ENCODE data around the gene MUS81.
"Not testable (repeated sequence)": the region's sequence is repeated elsewhere in the genome, so short reads cannot be mapped to it uniquely, and the experiment has no call there.

MUS81 gene

GRCh38 chr11:65888163-65888814 is 28.1 kb downstream of the MUS81 start, which contains the start of gene FIBP:
Gene FIBP, minus strand, starts transcription at chr11:65888471. Its CDS starts 53 bp downstream, at chr11:65888418.
- peak; percentile 97 for DNase-seq (ENCODE audit: extremely low spot score)
- ChIA-PET POLR2A (interaction anchor here (0.6 to 1.7 kb wide), 16 partner anchors 11 to 1661 kb away, joined by 3 to 12 read pairs (median 5); partner anchors contain the start of genes CFL1, KAT5 and MAP3K11), CTCF (interaction anchor here (0.6 to 19.3 kb wide), 45 partner anchors 4 to 394 kb away, joined by 3 to 535 read pairs (median 6); partner anchors contain the start of genes AP5B1, BANF1, C11orf68 and CCDC85B)
- peak; percentile 73 for TF ChIP-seq CTCF (IDR thresholded peaks at IDR 0.05; ENCODE audit: control extremely low read depth, extremely low read depth, low read depth, missing control alignments)

- CTCF ChIA-PET, result interaction anchor here (0.8 to 19.3 kb wide), 30 partner anchors 8 to 301 kb away, joined by 3 to 535 read pairs (median 4); partner anchors contain the start of genes AP5B1, C11orf68, CFL1 and CTSW
- TF ChIP-seq CTCF (IDR thresholded peaks at IDR 0.05; ENCODE audit: control extremely low read depth, extremely low read depth, low read depth, missing control alignments), result peak; percentile 13
- DNase-seq (ENCODE audit: extremely low spot score), result peak; percentile 95
- POLR2A ChIA-PET, result interaction anchor here (0.6 to 2.2 kb wide), 9 partner anchors 10 to 466 kb away, joined by 3 to 25 read pairs (median 4); partner anchors contain the start of genes CFL1, FOSL1, MUS81 and PCNX3
Measured at GRCh38 chr11:65890324-65891218, 30.3 kb downstream of the MUS81 start, which contains the start of gene CCDC85B. Gene CCDC85B, plus strand, starts transcription at chr11:65890673. Its CDS starts 111 bp downstream, at chr11:65890784.

GRCh38 chr11:65891219-65892136 is 31.2 kb downstream of the MUS81 start:
- ChIA-PET POLR2A (interaction anchor here (0.9 to 2.2 kb wide), 7 partner anchors 9 to 276 kb away, joined by 3 to 25 read pairs (median 4); partner anchors contain the start of genes CFL1, FOSL1, MUS81 and PCNX3), CTCF (interaction anchor here (0.8 to 19.3 kb wide), 22 partner anchors 9 to 302 kb away, joined by 3 to 535 read pairs (median 6); partner anchors contain the start of genes AP5B1, C11orf68, CFL1 and CTSW)
- peak; percentile 73 for TF ChIP-seq CTCF (IDR thresholded peaks at IDR 0.05; ENCODE audit: control extremely low read depth, extremely low read depth, low read depth, missing control alignments)
- no peak for DNase-seq (ENCODE audit: extremely low spot score)

GRCh38 chr11:65892137-65892540 is 31.9 kb downstream of the MUS81 start:
- CTCF ChIA-PET, result interaction anchor here (0.7 to 19.3 kb wide), 10 partner anchors 10 to 112 kb away, joined by 3 to 535 read pairs (median 4); partner anchors contain the start of genes AP5B1, C11orf68, CFL1 and CTSW
- DNase-seq (ENCODE audit: extremely low spot score), result not testable (repeated sequence)
- POLR2A ChIA-PET, result interaction anchor here (1.4 to 2.2 kb wide), 2 partner anchors 9 to 23 kb away, joined by 4 to 10 read pairs; partner anchors contain the start of gene FOSL1

- POLR2A ChIA-PET, result interaction anchor here (0.8 to 1.4 kb wide), 3 partner anchors 8 to 33 kb away, joined by 3 to 7 read pairs (median 4); no protein-coding TSS in a partner anchor
- CTCF ChIA-PET, result interaction anchor here (0.7 to 19.3 kb wide), 9 partner anchors 10 to 112 kb away, joined by 3 to 535 read pairs (median 4); partner anchors contain the start of genes AP5B1, C11orf68, CFL1 and CTSW
- no peak for TF ChIP-seq CTCF (IDR thresholded peaks at IDR 0.05; ENCODE audit: control extremely low read depth, extremely low read depth, low read depth, missing control alignments)
- DNase-seq (ENCODE audit: extremely low spot score), result no peak
Measured at GRCh38 chr11:65892661-65893317, 32.6 kb downstream of the MUS81 start.
